GM13976 (cell line): ENCODE results near the gene MINDY4.
A peak's percentile ranks its signal among the peaks of the same experiment; 100 is the strongest.

Experiments
- DNase-seq: peaks from one replicate; pipeline ENCODE4 v3.0.0; 2012; ENCODE audit warnings: low spot score
- CTCF ChIP-seq: IDR thresholded peaks from 2 replicates; pipeline ENCODE4 v1.5.1; 2012; ENCODE audit warnings: borderline replicate concordance, mild to moderate bottlenecking; ENCODE audit not compliant: insufficient read depth; ENCODE audit errors: extremely low read depth, missing control alignments, control extremely low read depth
- in situ Hi-C: fragments of 300-500 bp; cut with MboI; formaldehyde crosslinking; loops from one replicate; pipeline ENCODE4 v1.12.0; 2022; ENCODE audit warnings: low sequenced_read_pairs, mixed read lengths, inconsistent platforms; ENCODE audit not compliant: unreplicated experiment

The MINDY4 gene

GRCh38 chr7:30843741-30844482 lies 72.7 kb downstream of the MINDY4 start:
- in situ Hi-C loops, result no loop called here
- TF ChIP-seq CTCF, result no peak
- peak; percentile 22 for DNase-seq

- in situ Hi-C loops, result no loop called here
- no peak for TF ChIP-seq CTCF
- no peak for DNase-seq
Measured at GRCh38 chr7:30844483-30844874, 73.3 kb downstream of the MINDY4 start.

DNA sequence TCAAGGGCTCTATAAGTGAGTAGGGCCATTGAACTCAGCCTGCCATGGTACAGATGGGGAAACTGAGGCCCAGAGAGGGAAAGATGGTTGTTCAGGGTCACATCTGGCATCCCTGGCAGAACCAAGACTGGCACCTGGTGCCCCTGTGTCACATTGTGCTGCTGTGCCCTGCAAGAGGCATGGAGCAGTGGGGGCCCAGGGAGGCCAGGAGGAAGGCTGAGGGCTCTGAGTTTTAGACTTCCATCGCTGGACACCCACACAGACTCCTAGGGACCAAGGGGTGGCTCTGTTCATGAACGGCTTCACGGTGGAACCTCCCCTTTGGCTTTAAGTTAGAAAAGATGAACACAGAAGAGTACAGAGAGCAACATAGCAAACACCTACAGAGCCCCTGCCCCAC lies 73.7 kb downstream of the MINDY4 start:
- in situ Hi-C loops, result no loop called here
- no peak for TF ChIP-seq CTCF
- DNase-seq, result no peak

DNA sequence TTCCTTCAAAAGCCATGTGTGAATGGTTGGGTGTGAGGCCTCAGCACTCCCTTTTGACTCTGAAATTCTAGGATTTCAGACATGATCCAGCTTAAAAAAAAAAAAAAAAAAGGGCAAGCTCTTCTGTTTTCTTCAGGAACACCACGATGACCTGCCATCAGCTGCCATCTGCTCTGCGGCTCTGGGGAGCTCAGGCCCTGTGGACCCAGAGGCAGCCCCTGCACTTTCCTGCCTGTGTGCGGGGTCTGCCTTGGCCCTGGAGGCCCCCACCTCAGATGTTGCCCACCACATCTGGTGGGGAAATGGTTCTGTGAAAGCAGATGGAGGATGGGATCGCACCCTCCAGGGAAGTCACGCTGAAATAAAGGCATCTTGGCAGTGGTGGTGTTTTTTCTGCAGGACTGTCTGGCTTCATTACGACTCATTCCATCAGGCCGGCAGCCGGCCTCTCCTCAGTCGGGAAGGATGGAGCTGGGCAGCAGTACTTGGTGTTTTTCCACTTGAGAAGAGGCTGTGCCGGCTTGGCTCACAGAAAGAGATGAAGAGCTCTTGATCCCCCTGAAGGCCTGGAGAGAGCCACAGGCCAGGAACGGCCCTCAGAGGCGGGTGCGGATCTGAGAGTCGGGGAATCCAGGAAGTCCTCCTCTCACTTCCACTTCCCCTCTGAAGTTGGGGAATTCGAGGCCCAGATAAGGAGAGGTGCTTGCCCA lies 74.4 kb downstream of the MINDY4 start:
- TF ChIP-seq CTCF, result no peak
- in situ Hi-C loops, result no loop called here
- DNase-seq, result no peak

DNA sequence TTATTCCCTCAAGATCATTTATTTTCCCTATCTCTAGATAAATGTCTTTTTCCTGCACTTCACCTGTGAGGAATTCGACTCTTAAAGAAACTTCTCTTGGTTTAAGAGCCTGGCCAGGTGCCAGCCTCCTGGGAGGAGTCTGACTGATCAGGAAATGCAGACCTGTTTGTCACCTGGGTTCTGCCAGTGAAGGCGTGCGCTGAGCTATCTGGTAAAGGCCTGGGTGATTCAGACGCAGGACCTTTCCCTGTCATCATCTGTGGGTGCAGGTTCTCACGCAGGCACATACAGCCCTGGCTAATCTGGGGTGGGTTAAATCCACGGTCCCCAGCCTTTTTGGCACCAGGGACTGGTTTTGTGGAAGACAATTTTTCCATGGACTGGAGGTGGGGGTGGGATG lies 75.2 kb downstream of the MINDY4 start:
- no peak for DNase-seq
- in situ Hi-C loops, result no loop called here

More for the DNA sequence above, 75.2 kb downstream of the MINDY4 start:
- no peak for TF ChIP-seq CTCF
